ENCODE data around the gene SUCLG1. TPM values are rescaled to one million over a fixed set of nuclear protein-coding genes. Genes with fewer than 3 reads are reported as not detected.

SUCLG1 gene
- total RNA-seq, 1 donor from 2014 or later, result 52.7 TPM

GRCh38 chr2:84487298-84487996, 28.4 kb upstream of the SUCLG1 start:
- Mint-ChIP-seq H3K9me3 (no peaks in the 10 kb centered on the region), H3K36me3 (ENCODE audit: low read depth) (no peaks in the 10 kb centered on the region), H3K27me3 (ENCODE audit: low read depth) (no peaks in the 10 kb centered on the region), H3K27ac (ENCODE audit: unreplicated experiment) (no peak overlapping the region), H3K4me3 (no peak overlapping the region), H3K4me1 (no peaks in the 10 kb centered on the region)
- no peak for TF ChIP-seq CTCF (conservative IDR thresholded peaks at IDR 0.05)
- no peak for DNase-seq (ENCODE audit: low read depth, low spot score)

- DNase-seq (ENCODE audit: low read depth, low spot score), result no peak
- Mint-ChIP-seq H3K9me3 (no peaks in the 10 kb centered on the region), H3K4me3 (no peak overlapping the region), H3K4me1 (no peaks in the 10 kb centered on the region), H3K27ac (ENCODE audit: unreplicated experiment) (no peak overlapping the region), H3K27me3 (ENCODE audit: low read depth) (no peaks in the 10 kb centered on the region), H3K36me3 (ENCODE audit: low read depth) (no peaks in the 10 kb centered on the region)
- no peak for TF ChIP-seq CTCF (conservative IDR thresholded peaks at IDR 0.05)
Observed at GRCh38 chr2:84486441-84487115, 27.5 kb upstream of the SUCLG1 start.

- TF ChIP-seq CTCF (conservative IDR thresholded peaks at IDR 0.05), result no peak
- no peak overlapping the region for H3K27ac Mint-ChIP-seq (ENCODE audit: unreplicated experiment)
- no peak for DNase-seq (ENCODE audit: low read depth, low spot score)
- H3K36me3 Mint-ChIP-seq (ENCODE audit: low read depth), result no peaks in the 10 kb centered on the region
- H3K27me3 Mint-ChIP-seq (ENCODE audit: low read depth), result no peaks in the 10 kb centered on the region
- no peaks in the 10 kb centered on the region for H3K4me1 Mint-ChIP-seq
- no peaks in the 10 kb centered on the region for H3K9me3 Mint-ChIP-seq
- H3K4me3 Mint-ChIP-seq, result no peak overlapping the region
Observed at GRCh38 chr2:84483320-84483719, 24.2 kb upstream of the SUCLG1 start.

GRCh38 chr2:84482603-84483002, 23.5 kb upstream of the SUCLG1 start:
- Mint-ChIP-seq H3K4me1 (no peaks in the 10 kb centered on the region), H3K27ac (ENCODE audit: unreplicated experiment) (no peak overlapping the region)

GRCh38 chr2:84481702-84482101, 22.6 kb upstream of the SUCLG1 start:
- no peaks in the 10 kb centered on the region for H3K4me1 Mint-ChIP-seq
- H3K27ac Mint-ChIP-seq (ENCODE audit: unreplicated experiment), result peak overlapping the region; percentile 47
- peaks cover 8% of the 10 kb centered on the region for H3K9me3 Mint-ChIP-seq
- H3K4me3 Mint-ChIP-seq, result no peak overlapping the region
- no peak for DNase-seq (ENCODE audit: low read depth, low spot score)
- H3K36me3 Mint-ChIP-seq (ENCODE audit: low read depth), result peaks cover 11% of the 10 kb centered on the region
- TF ChIP-seq CTCF (conservative IDR thresholded peaks at IDR 0.05), result no peak
- no peaks in the 10 kb centered on the region for H3K27me3 Mint-ChIP-seq (ENCODE audit: low read depth)

More at GRCh38 chr2:84482603-84483002, 23.5 kb upstream of the SUCLG1 start:
- TF ChIP-seq CTCF (conservative IDR thresholded peaks at IDR 0.05), result no peak
- peaks cover 3% of the 10 kb centered on the region for H3K36me3 Mint-ChIP-seq (ENCODE audit: low read depth)
- peaks cover 4% of the 10 kb centered on the region for H3K9me3 Mint-ChIP-seq
- no peak for DNase-seq (ENCODE audit: low read depth, low spot score)
- no peaks in the 10 kb centered on the region for H3K27me3 Mint-ChIP-seq (ENCODE audit: low read depth)
- H3K4me3 Mint-ChIP-seq, result no peak overlapping the region
